ENCODE data around the gene FLNB.
"Not testable (repeated sequence)": the region's sequence is repeated elsewhere in the genome, so short reads cannot be mapped to it uniquely, and the experiment has no call there.

FLNB gene

GRCh38 chr3:57974796-57975388 lies 33.3 kb upstream of the FLNB start:
- DNase-seq = no peak
- Mint-ChIP-seq H3K4me3 (no peak overlapping the region), H3K9me3 (no peaks in the 10 kb centered on the region), H3K27me3 (no peaks in the 10 kb centered on the region), H3K27ac (no peak overlapping the region), H3K4me1 (peaks cover 15% of the 10 kb centered on the region)
- ATAC-seq = no peak

DNA sequence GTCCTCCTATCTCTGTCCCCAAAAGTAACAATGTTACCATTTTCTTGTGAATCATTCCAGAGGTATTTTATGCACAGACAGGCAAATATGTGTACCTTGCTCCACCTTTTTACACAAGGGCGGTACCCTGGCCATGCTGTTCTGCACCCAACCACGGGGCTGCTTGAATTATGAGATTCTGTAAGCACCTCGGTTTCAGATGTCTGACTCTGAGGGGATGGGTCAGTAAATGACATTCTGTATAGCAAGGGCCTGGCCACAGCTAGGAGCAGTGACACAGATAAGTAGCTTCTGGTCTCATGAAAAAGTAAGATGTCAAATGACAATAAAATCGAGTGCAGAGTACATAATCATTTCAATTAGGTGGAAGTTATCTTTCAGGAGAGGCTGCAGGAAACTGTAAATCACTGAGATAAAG lies 30.4 kb upstream of the FLNB start:
- H3K4me1 Mint-ChIP-seq = peaks cover 8% of the 10 kb centered on the region
- H3K27me3 Mint-ChIP-seq = no peaks in the 10 kb centered on the region
- ATAC-seq (no peak), DNase-seq (no peak)
- no peak overlapping the region for H3K4me3 Mint-ChIP-seq
- H3K27ac Mint-ChIP-seq = no peak overlapping the region
- no peaks in the 10 kb centered on the region for H3K9me3 Mint-ChIP-seq

- Mint-ChIP-seq H3K9me3 (no peaks in the 10 kb centered on the region), H3K27me3 (no peaks in the 10 kb centered on the region), H3K4me3 (no peak overlapping the region), H3K27ac (no peak overlapping the region), H3K4me1 (peaks cover 11% of the 10 kb centered on the region)
- no peak for DNase-seq
- ATAC-seq = no peak
Measured at GRCh38 chr3:57978316-57978715, 29.9 kb upstream of the FLNB start.

GRCh38 chr3:57980416-57980815 lies 27.8 kb upstream of the FLNB start:
- ATAC-seq = no peak
- Mint-ChIP-seq H3K9me3 (no peaks in the 10 kb centered on the region), H3K27ac (peak overlapping the region; percentile 4 to 52)

DNA sequence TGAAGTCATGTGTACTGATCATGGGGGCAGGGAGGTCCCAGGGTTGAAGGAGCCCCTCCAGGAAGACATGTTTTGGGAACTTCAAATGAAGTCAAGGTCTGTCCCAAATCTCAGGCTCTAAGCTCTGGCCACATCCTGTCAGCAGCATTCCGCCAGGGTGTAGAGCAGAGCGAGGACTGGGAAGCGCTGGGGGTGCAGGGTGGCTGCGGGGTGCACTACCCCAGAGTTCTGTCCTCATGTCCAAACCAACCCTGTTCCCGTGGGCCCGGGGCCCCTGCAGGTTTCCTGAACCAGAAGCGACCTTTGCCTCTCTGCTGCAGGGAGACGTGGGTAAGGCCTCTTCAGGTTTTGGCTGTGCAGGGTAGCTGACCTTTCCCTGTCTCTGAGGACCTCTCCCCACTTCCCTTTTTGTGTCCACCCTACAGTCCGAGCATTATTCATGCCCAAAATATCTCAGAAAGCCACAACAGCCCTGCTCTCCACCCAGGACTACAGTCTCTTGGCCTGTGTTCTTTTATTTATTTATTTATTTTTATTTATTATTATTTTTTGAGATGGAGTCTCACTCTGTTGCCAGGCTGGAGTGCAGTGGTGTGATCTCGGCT lies 26.6 kb upstream of the FLNB start:
- no peak overlapping the region for H3K4me3 Mint-ChIP-seq
- H3K27me3 Mint-ChIP-seq = no peaks in the 10 kb centered on the region
- ATAC-seq (no peak), DNase-seq (no peak)
- H3K27ac Mint-ChIP-seq = peak overlapping the region in 1 of 2 donors; percentile 19
- no peaks in the 10 kb centered on the region for H3K9me3 Mint-ChIP-seq
- peaks cover 23% of the 10 kb centered on the region for H3K4me1 Mint-ChIP-seq

More at GRCh38 chr3:57980416-57980815, 27.8 kb upstream of the FLNB start:
- no peak overlapping the region for H3K4me3 Mint-ChIP-seq
- H3K4me1 Mint-ChIP-seq = peaks cover 23% of the 10 kb centered on the region
- no peak for DNase-seq
- H3K27me3 Mint-ChIP-seq = no peaks in the 10 kb centered on the region

DNA sequence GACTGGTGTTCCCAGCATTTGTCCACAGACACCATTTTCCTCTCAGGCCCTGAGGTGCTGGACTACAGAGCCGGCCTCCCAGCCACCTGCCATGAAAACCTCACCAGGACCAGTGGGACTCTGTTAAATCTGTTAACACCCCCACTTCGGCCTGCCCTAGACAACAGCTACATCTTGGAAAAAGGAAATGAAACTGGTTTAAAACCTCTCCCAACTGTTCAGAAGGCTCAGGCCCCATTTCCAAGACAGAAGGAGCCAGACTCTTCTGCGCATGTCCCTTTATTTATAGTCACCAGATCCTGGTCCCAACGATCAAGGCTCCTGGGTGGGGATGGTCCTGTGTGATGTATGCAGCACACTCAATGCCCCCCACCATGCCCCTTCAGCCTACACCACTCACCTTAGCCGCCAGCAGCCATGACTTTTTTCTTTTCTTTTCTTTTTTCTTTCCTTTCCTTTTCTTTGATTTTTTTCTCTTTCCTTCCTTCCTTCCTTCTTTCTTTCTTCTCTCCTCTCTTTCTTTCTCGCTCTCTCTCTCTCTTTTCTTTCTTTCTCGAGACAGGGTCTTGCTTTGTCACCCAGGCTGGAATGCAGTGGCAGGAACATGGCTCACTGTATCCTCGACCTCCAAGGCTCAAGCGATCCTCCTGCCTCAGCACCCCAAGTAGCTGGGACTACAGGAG lies 25.5 kb upstream of the FLNB start:
- Mint-ChIP-seq H3K27me3 (no peaks in the 10 kb centered on the region), H3K9me3 (no peaks in the 10 kb centered on the region), H3K27ac (peak overlapping the region; percentile 84 to 97), H3K4me1 (peaks cover 23% of the 10 kb centered on the region), H3K4me3 (no peak overlapping the region)
- ATAC-seq (no peak), DNase-seq (no peak)

DNA sequence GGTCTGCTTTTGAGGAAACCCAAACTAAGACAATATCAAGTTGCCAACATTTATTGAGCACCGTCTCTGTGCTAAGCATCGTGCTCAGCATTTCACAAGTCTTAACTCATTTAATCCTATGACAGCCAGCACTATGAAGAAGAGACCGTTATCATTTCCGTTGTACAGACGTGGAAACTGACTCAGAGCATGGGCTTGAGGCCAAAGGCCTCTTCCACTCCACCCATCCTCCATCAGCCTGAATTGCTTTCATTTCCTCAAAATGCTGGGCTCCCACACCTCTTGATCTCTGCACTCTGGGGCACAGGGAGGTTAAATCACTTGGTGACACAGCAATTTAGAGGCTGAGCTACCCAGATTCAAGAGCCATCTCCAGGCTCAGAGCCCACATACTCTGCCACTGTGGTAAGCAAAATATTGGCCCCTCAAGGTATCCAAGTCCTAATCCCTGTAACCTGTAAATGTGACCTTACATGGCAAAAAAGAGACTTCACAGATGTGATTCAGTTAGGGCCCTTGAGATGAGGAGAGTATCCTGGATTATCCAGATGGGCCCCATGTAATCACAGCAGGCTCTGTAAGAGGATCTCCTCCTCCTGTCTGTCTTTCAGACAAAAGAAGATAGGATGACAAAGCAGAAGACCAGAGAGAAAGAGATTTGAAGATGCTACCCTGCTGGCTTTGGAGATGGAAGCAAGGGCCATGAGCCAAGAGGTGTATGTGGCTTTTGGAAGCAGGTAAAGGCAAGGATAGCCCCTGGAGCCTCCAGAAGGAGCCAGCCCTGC lies 24.3 kb upstream of the FLNB start:
- Mint-ChIP-seq H3K27ac (peak overlapping the region; percentile 94 to 97), H3K9me3 (no peaks in the 10 kb centered on the region), H3K4me1 (peaks cover 23% of the 10 kb centered on the region), H3K27me3 (no peaks in the 10 kb centered on the region), H3K4me3 (peak overlapping the region; percentile 47 to 63)
- DNase-seq (peak; percentile 41 to 68), ATAC-seq (peak; percentile 99)

- Mint-ChIP-seq H3K27ac (peak overlapping the region in 1 of 2 donors; percentile 69), H3K4me1 (peaks cover 23% of the 10 kb centered on the region), H3K9me3 (no peaks in the 10 kb centered on the region), H3K4me3 (no peak overlapping the region), H3K27me3 (no peaks in the 10 kb centered on the region)
- no peak for ATAC-seq
- no peak for DNase-seq
Measured at GRCh38 chr3:57985176-57985983, 22.8 kb upstream of the FLNB start.

DNA sequence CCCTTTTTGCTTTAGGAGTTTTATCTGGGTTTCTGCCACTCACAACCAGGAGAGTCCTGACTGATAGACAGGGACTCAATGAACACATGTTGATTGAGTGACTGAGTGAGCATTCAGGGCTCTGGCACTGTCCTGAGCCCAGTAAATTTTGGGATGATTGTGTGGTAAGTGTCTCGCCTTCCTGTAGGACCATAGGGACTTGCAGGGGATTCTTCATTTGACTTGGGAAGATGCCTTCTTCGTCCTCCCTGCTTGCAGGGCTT lies 22.3 kb upstream of the FLNB start:
- Mint-ChIP-seq H3K4me3 (no peak overlapping the region), H3K27ac (no peak overlapping the region), H3K9me3 (no peaks in the 10 kb centered on the region), H3K27me3 (no peaks in the 10 kb centered on the region), H3K4me1 (peaks cover 23% of the 10 kb centered on the region)
- DNase-seq = no peak
- ATAC-seq = no peak

DNA sequence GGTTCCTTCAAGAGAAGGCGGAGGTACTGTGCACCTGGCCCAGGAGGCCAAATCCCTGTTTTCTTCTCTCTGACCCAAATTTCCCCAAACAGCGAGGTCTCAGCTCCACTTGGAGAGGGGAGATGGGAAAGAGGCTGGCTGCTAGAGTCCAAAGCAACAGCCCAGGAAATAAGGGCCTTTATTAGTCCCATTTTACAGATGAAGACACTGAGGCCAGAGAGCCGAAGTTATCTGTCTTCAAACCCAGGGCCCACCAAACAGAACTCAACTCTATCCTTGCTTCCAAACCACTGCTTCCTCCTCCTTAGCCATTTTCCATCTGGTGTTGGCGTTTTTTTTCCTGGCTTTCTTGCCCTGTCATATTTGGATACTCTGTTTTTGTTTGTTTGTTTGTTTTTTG lies 22.0 kb upstream of the FLNB start:
- ATAC-seq (no peak), DNase-seq (no peak)
- Mint-ChIP-seq H3K4me1 (peaks cover 23% of the 10 kb centered on the region), H3K4me3 (no peak overlapping the region), H3K27ac (no peak overlapping the region), H3K9me3 (no peaks in the 10 kb centered on the region), H3K27me3 (no peaks in the 10 kb centered on the region)

DNA sequence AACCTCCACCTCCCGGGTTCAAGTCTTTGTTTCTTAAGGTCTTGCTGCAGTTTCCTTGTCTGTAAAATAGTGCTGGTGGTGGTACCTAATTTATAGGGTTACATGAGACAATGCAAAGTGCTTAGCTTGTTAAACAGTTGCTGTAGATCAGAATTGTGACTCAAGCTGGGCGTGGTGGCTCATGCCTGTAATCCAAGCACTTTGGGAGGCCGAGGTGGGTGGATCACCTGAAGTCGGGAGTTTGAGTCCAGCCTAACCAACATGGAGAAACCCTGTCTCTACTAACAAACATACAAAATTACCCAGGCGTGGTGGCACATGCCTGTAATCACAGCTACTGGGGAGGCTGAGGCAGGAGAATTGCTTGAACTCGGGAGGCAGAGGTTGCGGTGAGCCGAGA lies 19.0 kb upstream of the FLNB start:
- not testable (repeated sequence) for H3K9me3 Mint-ChIP-seq

DNA sequence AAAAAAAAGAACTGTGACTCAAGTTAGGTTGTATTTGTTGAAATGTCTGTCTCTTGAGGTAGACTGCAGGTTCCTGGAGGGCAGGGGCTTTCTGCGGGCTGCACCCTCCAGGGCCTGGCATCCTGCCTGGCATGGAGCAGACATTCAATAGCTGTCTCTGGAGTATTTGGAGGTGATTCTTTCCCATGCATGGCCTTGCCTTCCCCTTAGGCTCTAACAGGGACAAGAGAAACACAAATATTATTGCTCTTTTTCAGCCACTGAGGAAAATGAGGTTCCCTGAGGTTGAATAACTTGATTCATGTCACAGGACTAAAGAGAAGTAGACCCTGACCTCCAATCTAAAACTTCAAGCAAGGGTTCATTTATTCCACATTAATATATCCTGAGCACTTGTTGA lies 18.6 kb upstream of the FLNB start:
- DNase-seq = no peak
- Mint-ChIP-seq H3K9me3 (no peaks in the 10 kb centered on the region), H3K27ac (no peak overlapping the region), H3K27me3 (no peaks in the 10 kb centered on the region), H3K4me1 (no peaks in the 10 kb centered on the region), H3K4me3 (no peak overlapping the region)
- no peak for ATAC-seq

More for the DNA sequence above, 19.0 kb upstream of the FLNB start:
- not testable (repeated sequence) for H3K27me3 Mint-ChIP-seq, H3K4me3 Mint-ChIP-seq, H3K4me1 Mint-ChIP-seq, ATAC-seq, H3K27ac Mint-ChIP-seq, DNase-seq

DNA sequence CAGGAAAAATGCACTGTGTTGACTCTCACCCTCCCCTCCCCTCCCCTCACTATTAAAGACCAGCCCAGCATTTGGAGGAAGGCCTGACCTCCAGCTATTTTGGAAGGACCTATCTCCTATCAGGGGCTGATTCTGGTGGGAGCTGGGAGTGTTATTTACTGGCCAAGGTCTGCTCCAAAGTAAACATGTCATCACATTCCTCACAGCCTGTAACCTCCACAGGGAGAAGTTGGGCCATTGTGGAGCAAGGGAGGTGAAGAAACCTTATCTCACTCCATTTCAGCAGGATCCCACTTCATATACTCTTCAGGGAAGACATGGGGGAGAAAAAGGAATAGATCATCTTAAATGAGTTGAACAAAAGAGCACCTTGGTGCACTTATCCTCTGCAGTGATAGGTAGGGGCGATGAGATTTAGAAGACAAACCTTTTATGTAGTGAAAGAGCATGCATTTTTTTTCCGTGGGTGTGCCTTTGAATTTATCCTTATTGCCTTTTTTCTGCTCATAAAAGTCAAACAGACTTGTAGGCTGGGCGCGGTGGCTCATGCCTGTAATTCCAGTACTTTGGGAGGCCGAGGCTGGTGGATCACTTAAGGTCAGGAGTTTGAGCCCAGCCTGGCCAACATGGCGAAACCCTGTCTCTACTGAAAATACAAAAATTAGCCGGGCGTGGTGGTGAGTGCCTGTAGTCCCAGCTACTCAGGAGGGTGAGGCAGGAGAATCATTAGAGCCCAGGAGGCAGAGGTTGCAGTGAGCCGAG lies 15.6 kb upstream of the FLNB start:
- no peak for ATAC-seq
- no peaks in the 10 kb centered on the region for H3K27me3 Mint-ChIP-seq
- DNase-seq = no peak
- H3K9me3 Mint-ChIP-seq = no peaks in the 10 kb centered on the region
- H3K4me1 Mint-ChIP-seq = no peaks in the 10 kb centered on the region
- H3K27ac Mint-ChIP-seq = no peak overlapping the region
- H3K4me3 Mint-ChIP-seq = no peak overlapping the region

DNA sequence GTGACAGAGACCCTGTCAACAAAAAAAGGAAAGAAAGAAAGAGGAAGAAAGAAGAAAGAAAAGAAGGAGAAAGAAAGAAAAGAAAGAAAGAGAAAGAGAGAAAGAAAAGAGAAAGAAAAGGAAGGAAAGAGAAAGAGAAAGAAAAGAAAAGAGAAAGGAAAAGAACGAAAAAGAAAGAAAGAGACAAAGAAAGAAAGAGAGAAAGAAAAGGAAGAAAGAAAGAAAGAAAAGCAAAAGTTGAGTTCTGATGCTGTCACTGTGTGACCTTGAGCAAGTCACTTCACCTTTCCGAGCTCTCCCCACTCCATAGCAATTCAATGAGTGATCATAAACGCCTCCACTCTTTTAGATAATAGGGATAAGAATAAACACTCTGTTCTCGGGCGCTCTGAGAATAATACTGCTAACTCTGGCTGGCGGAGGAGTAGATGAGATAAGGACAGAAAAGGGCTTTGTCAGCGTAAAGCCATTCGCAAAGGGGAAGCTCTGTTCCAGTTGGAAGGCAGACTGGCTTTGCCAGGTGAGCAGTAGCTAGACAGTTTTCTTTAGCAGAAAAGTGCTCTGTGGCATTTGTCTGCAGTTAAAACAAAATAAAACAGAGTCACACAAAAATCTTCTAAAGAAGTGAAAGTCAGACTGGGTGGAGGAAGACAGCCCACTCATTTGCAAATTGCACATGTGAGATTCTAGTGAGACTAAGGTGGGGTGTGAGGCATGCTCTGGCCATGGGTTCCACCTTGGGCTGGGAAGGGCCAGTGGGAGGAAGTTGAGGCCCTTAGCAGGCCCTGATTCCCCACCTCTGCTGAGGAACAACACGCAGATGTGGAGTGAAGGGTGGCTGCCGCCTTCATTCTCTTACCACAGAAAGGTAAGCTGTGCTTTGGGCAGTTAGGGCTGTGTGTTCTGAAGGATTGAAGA lies 9.6 kb upstream of the FLNB start:
- no peaks in the 10 kb centered on the region for H3K27me3 Mint-ChIP-seq
- ATAC-seq (peak; percentile 70), DNase-seq (peak in 1 of 2 donors; percentile 10)
- H3K27ac Mint-ChIP-seq = peak overlapping the region; percentile 50 to 93
- H3K4me3 Mint-ChIP-seq = peak overlapping the region; percentile 63 to 81
- H3K9me3 Mint-ChIP-seq = no peaks in the 10 kb centered on the region
- H3K4me1 Mint-ChIP-seq = peaks cover 17% of the 10 kb centered on the region
